Measurements from ENCODE around the gene ACOT7.

DNA sequence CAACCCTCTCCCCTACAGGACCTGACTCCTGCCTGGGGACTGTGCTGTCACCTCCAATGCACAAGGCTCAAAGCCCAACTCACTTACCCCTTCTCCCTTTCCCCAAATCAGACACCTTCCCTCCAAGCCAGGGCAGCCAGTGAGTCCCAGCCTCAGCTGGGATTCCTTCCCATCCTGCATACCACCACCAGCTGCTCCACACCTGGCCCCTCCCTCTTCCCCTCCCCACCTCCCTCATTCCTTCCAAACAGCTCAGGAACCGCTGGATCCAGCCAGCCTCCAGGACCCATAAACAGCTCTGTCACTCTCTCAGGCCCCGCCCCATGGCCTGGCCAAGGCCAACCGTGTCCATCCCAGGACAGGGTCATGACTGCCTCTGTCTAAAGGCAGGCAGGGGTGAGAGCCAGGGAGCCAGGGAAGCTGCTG lies 41.4 kb downstream of the ACOT7 start:
- TF ChIP-seq, protein P1, sequence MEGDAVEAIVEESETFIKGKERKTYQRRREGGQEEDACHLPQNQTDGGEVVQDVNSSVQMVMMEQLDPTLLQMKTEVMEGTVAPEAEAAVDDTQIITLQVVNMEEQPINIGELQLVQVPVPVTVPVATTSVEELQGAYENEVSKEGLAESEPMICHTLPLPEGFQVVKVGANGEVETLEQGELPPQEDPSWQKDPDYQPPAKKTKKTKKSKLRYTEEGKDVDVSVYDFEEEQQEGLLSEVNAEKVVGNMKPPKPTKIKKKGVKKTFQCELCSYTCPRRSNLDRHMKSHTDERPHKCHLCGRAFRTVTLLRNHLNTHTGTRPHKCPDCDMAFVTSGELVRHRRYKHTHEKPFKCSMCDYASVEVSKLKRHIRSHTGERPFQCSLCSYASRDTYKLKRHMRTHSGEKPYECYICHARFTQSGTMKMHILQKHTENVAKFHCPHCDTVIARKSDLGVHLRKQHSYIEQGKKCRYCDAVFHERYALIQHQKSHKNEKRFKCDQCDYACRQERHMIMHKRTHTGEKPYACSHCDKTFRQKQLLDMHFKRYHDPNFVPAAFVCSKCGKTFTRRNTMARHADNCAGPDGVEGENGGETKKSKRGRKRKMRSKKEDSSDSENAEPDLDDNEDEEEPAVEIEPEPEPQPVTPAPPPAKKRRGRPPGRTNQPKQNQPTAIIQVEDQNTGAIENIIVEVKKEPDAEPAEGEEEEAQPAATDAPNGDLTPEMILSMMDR (IDR thresholded peaks at IDR 0.05) = no peak
- TF ChIP-seq TCF7L2 (IDR thresholded peaks at IDR 0.05; ENCODE audit: low read depth, low read length) = no peak

All from Panc1 (cell line).